ENCODE results near the gene SH3TC1.
A peak's percentile ranks its signal among the peaks of the same experiment; 100 is the strongest.

SH3TC1 gene

DNA sequence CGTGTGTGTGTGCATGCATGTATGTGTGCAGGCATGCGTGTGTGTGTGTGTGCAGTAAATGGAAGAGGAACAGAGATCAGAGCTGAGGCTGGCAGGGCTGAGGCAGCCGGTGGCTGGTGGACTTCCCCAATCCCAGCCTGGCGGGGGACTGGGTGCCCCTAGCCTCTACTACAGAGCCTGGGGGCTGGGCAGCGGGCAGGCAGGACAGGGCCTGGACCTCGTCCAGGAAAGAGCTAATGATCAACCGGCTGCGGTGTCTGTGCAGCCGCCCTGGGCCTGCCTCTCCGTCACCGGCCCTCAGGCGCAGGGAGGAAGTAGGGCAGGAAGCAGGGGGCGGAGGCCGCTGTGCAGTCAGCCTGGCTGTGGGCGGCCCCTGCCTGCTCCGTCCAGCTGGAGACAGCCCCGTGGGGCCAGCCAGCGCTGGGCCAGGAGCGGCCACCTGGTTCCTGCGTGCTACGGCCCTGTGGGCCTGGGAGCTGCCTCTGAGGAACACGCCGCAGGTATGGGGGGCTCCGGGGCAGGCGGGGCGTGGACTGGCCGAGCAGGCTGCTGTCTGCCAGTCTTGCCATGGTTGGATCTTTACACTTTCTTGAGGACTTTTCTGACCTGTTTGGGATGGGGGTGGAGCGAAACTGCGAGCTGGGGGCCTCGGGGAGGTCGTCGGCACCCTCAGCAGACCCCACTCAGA is at the start of gene SH3TC1:
TSS of gene SH3TC1 (plus strand) at position 385 of the 688 bp plus-strand sequence. CDS start 5,905 bp downstream, outside the sequence.
- peak; percentile 48 for DNase-seq (ENCODE audit: low read depth)

DNA sequence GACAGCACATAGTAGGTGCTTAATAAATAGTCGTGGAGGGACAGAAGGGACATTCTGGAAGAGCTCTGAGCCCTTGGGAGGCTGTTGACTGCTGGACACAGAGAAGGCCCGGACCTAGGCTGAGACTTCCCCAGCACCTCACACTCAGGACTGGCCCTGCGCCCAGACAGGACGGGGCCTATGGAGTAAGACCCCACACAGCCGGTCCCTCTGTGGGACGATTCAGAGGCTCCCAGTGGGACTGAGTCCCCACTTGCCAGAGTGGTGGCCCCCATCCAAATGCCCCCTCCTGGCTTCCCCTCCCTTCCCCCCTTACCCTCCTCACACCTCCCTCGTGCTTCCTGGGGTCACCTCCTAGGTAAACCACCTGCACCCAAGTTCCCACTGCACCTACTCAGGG is 49.4 kb upstream of the SH3TC1 start:
- DNase-seq (ENCODE audit: low read depth), result no peak

GRCh38 chr4:8150152-8151090 is 48.7 kb upstream of the SH3TC1 start:
- no peak for DNase-seq (ENCODE audit: low read depth)

GRCh38 chr4:8151165-8151650 is 47.9 kb upstream of the SH3TC1 start:
- DNase-seq (ENCODE audit: low read depth), result no peak

- no peak for DNase-seq (ENCODE audit: low read depth)
These were observed 46.8 kb upstream of the SH3TC1 start for GRCh38 chr4:8152090-8152864.

DNA sequence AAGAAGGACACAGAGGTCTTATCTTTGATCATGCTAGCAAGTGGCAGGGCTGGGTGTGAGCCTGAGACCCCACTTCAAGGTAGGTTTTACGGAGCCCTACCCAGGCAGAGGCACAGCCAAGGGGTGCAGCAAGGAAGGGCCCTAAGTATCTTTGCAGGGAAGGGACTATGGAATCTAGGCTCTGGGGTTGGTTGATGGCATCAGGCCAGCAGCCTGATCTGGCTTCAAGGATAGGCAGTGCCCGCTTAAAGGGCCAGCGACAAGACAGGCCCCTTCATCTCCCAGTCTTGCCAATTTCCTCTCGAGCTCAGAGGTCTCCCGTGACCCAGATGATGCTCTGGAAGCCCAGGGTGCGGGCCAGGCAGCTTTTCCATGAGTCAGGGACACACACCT is 46.2 kb upstream of the SH3TC1 start:
- no peak for DNase-seq (ENCODE audit: low read depth)

- no peak for DNase-seq (ENCODE audit: low read depth)
These were observed 45.6 kb upstream of the SH3TC1 start for GRCh38 chr4:8153441-8153840.

DNA sequence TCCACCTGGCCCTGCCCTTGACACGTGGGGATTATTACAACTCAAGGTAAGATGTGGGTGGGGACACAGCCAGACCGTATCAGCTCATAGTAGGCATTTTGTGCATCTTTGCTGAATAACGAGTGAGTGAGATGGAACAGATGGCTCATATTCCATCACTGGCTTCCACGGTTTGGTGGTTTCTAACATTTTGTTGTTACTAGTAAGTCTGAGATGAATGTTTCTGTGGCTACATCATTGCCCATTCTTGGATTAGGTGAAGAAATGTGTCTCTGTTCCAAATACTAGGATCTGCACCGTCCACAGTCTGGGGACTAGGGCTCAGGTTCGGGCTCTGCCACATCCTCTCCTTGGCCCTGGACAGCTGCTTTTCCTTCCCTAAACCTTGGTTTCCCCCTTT is 44.0 kb upstream of the SH3TC1 start:
- DNase-seq (ENCODE audit: low read depth), result no peak

DNA sequence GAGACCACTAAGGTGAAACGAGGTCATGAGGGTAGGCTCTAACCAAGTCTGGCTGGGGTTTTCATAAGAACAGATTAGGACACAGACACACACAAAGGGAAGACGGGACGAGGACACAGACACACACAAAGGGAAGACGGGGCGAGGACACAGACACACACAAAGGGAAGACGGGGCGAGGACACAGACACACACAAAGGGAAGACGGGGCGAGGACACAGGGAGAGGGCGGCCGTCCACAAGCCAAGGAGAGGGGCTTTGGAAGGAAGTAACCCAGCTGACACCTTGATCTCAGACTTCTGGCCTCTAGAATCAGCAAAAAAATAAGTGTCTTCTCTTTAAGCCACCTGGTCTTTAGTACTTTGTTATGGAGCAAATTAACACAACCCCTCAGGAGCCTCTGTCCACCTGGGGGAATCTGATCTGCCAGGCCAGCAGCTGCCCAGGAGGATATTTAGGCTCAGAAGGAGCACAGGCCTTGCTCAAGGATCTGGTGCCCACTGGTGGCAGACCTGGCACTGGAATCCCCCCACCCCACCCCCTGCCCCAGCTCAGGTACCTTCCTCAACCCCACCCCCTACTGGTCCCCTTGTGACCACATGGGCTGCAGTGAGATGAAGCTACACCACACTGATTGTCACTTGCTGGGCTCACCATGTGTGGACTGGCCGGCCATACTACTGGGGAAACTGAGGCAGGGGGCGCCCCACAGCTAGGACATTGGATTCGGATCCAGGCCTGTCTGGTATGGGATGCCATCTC is 43.2 kb upstream of the SH3TC1 start:
- no peak for DNase-seq (ENCODE audit: low read depth)

DNA sequence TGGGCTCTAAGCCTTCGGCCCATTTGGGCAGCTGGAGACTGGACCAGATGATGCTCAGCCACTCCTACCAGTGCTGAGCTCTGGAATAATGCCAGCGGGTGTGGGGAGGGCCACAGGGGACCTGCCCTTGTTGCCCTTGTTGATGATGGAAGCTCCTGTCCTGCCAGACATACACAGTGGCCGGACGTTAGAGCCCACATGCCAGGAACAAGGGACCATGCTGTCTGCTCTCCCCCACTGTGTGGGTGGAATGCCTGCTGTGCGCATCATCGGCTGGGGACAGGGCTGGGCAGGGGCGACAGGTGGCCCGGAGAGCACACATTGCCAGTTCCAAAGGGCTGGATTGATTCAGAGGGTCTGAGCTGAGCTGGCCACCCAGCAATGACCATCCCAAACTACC is 42.5 kb upstream of the SH3TC1 start:
- DNase-seq (ENCODE audit: low read depth), result no peak

- DNase-seq (ENCODE audit: low read depth), result no peak
These were observed 41.6 kb upstream of the SH3TC1 start for GRCh38 chr4:8157496-8157895.

- DNase-seq (ENCODE audit: low read depth), result no peak
These were observed 41.0 kb upstream of the SH3TC1 start for GRCh38 chr4:8157944-8158709.

- peak; percentile 99 for DNase-seq (ENCODE audit: low read depth)
These were observed 40.2 kb upstream of the SH3TC1 start, which contains the start of gene ABLIM2 for GRCh38 chr4:8158710-8159536. ABLIM2 (minus strand) TSS chr4:8158813; CDS start chr4:8158689, 124 bp downstream.

GRCh38 chr4:8159537-8160232 is 39.4 kb upstream of the SH3TC1 start:
- DNase-seq (ENCODE audit: low read depth), result no peak

DNA sequence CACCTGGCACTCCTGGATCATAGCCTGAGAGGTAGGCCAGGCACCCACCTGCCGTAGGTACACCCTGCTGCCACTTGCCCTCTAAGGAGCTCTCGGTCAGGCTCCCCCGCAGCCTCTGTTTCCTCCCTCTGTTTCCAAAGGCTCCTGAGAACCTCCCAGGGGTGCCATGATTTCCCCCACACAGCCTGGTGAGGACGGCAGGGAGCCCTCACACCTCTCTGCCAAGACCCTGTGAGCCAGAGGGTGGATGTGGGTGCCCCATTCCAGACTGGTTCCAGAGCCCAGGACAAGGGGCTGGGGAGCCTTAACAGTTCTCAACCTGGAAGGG is 38.9 kb upstream of the SH3TC1 start:
- DNase-seq (ENCODE audit: low read depth), result no peak

GRCh38 chr4:8160572-8160971 is 38.5 kb upstream of the SH3TC1 start:
- no peak for DNase-seq (ENCODE audit: low read depth)

- DNase-seq (ENCODE audit: low read depth), result no peak
These were observed 36.5 kb upstream of the SH3TC1 start for GRCh38 chr4:8162625-8163024.

GRCh38 chr4:8163026-8163425 is 36.1 kb upstream of the SH3TC1 start:
- no peak for DNase-seq (ENCODE audit: low read depth)
